Thoracic aorta (tissue), 2 donors: ENCODE measurements around the gene KDM2B. TPM values are rescaled to one million over a fixed set of nuclear protein-coding genes. Genes with fewer than 3 reads are reported as not detected.

ENCODE experiments used
- ATAC-seq: fragments of 150-250 bp; one replicate; pipeline ENCODE4 v1.8.0; 2017; ENCODE audit warnings: low read depth; ENCODE audit not compliant: insufficient number of reproducible peaks, low FRiP score
- DNase-seq: peaks from one replicate; pipeline ENCODE4 v3.0.0-alpha.2; 2020; ENCODE audit warnings: low spot score
- H3K27ac ChIP-seq, 2 donors: fragments of 200-600 bp; sonication (generic); 1 replicate in 1 of 2; 2 replicates in 1 of 2; pipeline ENCODE4 v1.5.1; 2016; ENCODE audit warnings: mild to moderate bottlenecking in 2 of 2, moderate library complexity in 2 of 2
- H3K27me3 ChIP-seq: fragments of 200-600 bp; sonication (generic); replicated peaks from 2 replicates; pipeline ENCODE4 v1.6.0; 2016; ENCODE audit warnings: mild to moderate bottlenecking; ENCODE audit not compliant: insufficient read depth
- H3K36me3 ChIP-seq: fragments of 200-600 bp; sonication (generic); one replicate; pipeline ENCODE4 v1.5.1; 2016
- H3K4me1 ChIP-seq, 2 donors: fragments of 200-600 bp; sonication (generic); 1 replicate in 1 of 2; 2 replicates in 1 of 2; pipeline versions ENCODE4 v1.5.1 to v1.6.0; 2016; ENCODE audit warnings: low read depth in 2 of 2, mild to moderate bottlenecking in 1 of 2; ENCODE audit not compliant: control insufficient read depth in 1 of 2
- H3K4me3 ChIP-seq: fragments of 200-600 bp; sonication (generic); 2 replicates; pipeline ENCODE4 v1.5.1; 2016; ENCODE audit warnings: mild to moderate bottlenecking
- H3K9me3 ChIP-seq: fragments of 200-600 bp; sonication (generic); 2 replicates; pipeline ENCODE4 v1.5.1; 2016
- total RNA-seq, 2 donors: library from RNA; depleted of rRNA; stranded (reverse); fragments of >200 nt; gene quantifications; one replicate each; pipeline versions ENCODE4 v1.1.0 to v1.2.3, GENCODE V29; 2016
- TF ChIP-seq, protein P1 (sequence below): fragments of 200-600 bp; sonication (generic); IDR thresholded peaks from one replicate; pipeline ENCODE4 v1.5.1; 2019; ENCODE audit warnings: antibody characterized with exemption

Gene KDM2B
- total RNA-seq, 2 donors from 2014 or later = 15.0 to 22.5 TPM

DNA sequence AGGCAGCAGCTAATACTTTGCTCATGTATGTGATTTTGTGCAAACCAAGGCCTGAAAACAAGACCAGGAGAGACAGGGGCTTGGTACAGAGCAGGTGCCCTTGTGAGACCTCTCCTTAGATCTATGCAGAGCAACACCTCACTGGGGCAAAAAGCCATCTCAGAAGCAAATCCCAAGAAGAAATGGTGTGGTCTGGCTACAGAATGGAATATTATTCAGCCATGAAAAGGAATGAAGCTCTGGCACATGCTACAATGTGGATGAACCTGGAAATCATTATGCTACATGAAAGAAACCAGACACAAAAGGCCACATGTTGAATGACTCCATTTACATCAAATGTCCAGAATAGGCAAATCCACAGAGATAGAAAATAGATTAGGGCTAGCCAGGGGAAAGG is 61.6 kb downstream of the KDM2B start:
- Histone ChIP-seq H3K9me3 (no peaks in the 10 kb centered on the region), H3K4me3 (no peak overlapping the region), H3K27ac (no peak overlapping the region), H3K4me1 (no peaks in the 10 kb centered on the region), H3K27me3 (no peaks in the 10 kb centered on the region), H3K36me3 (peaks cover 6% of the 10 kb centered on the region)
- TF ChIP-seq, protein P1, sequence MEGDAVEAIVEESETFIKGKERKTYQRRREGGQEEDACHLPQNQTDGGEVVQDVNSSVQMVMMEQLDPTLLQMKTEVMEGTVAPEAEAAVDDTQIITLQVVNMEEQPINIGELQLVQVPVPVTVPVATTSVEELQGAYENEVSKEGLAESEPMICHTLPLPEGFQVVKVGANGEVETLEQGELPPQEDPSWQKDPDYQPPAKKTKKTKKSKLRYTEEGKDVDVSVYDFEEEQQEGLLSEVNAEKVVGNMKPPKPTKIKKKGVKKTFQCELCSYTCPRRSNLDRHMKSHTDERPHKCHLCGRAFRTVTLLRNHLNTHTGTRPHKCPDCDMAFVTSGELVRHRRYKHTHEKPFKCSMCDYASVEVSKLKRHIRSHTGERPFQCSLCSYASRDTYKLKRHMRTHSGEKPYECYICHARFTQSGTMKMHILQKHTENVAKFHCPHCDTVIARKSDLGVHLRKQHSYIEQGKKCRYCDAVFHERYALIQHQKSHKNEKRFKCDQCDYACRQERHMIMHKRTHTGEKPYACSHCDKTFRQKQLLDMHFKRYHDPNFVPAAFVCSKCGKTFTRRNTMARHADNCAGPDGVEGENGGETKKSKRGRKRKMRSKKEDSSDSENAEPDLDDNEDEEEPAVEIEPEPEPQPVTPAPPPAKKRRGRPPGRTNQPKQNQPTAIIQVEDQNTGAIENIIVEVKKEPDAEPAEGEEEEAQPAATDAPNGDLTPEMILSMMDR = no peak
- DNase-seq (no peak), ATAC-seq (no peak)

DNA sequence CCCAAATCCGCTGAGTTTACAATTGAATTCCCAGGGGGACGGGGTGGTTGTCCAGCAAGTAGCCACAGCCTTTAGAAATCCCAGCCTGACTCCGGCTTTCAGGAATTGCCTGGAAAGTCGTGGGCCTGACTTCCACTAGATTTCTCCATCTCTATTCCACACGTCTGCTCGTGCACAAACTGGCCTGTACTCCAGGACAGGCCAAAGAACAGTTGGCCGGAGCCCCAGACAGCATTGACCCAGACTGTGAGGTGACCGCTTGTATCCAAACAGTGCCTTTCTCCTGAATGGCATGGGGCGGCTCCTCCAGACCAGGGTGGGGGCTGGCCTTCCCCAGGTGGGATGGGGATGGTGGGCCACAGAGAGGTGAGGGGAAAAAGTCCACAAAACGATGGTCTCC is 62.2 kb downstream of the KDM2B start:
- H3K27ac ChIP-seq = no peak overlapping the region

DNA sequence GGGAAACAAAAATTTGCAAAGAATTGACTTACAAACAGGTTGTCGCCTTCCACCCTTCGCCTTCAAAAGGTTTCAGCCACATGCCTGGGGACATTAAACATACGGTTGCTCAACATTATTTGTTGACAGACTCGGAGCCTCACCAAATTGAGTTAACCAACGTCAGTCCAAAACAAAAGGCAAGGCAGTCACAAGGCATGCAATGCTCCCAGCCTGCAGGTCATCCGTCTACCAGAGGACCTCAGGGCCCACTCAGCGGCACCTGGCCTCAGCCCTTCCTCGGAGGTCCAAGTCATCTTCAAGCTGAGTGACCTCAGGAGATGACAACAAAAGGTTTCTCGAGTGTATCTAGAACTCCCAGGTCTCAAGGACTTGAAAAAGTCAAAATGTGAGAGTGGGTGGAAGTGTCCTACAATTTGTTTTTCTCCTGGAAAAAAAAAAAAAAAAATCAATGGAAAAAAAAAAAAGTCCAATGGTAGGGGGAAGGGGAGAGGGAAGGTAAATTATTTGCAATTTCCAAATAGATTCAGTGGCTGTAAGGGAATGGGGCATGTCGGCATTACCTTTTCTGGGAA is 64.3 kb downstream of the KDM2B start:
- DNase-seq (no peak), ATAC-seq (no peak)
- peaks cover 6% of the 10 kb centered on the region for H3K36me3 ChIP-seq
- H3K9me3 ChIP-seq = no peaks in the 10 kb centered on the region
- TF ChIP-seq, protein P1 = no peak
- no peak overlapping the region for H3K27ac ChIP-seq
- no peaks in the 10 kb centered on the region for H3K27me3 ChIP-seq
- no peaks in the 10 kb centered on the region for H3K4me1 ChIP-seq
- no peak overlapping the region for H3K4me3 ChIP-seq

More for the DNA sequence above, 62.2 kb downstream of the KDM2B start:
- H3K36me3 ChIP-seq = peaks cover 6% of the 10 kb centered on the region
- DNase-seq = no peak
- TF ChIP-seq, protein P1 = no peak
- no peaks in the 10 kb centered on the region for H3K9me3 ChIP-seq
- H3K4me3 ChIP-seq = no peak overlapping the region
- no peak for ATAC-seq
- no peaks in the 10 kb centered on the region for H3K27me3 ChIP-seq
- no peaks in the 10 kb centered on the region for H3K4me1 ChIP-seq

DNA sequence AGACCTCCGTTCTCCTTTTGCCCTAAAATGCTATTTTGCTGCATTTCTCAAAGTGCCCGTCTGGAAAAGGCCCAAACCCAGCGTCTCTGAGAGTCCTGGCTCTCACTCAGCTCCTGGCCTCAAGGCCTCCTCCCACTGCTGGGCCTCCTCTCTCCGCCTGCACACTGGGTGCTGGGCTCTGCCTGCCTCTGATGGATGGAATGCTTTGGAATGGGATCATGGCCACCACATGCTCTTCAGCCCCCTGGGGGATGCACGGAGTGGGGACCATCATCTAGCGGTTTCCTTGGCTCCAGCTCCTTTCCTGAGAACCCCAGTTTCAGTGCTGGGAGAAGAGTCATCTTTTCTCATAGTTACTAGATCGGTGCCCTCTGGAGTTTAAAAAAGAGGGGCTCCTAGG is 65.2 kb downstream of the KDM2B start:
- TF ChIP-seq, protein P1 = no peak
- H3K4me3 ChIP-seq = no peak overlapping the region
- no peaks in the 10 kb centered on the region for H3K36me3 ChIP-seq
- no peak overlapping the region for H3K27ac ChIP-seq
- DNase-seq (no peak), ATAC-seq (no peak)
- no peaks in the 10 kb centered on the region for H3K4me1 ChIP-seq
- H3K27me3 ChIP-seq = no peaks in the 10 kb centered on the region
- no peaks in the 10 kb centered on the region for H3K9me3 ChIP-seq

DNA sequence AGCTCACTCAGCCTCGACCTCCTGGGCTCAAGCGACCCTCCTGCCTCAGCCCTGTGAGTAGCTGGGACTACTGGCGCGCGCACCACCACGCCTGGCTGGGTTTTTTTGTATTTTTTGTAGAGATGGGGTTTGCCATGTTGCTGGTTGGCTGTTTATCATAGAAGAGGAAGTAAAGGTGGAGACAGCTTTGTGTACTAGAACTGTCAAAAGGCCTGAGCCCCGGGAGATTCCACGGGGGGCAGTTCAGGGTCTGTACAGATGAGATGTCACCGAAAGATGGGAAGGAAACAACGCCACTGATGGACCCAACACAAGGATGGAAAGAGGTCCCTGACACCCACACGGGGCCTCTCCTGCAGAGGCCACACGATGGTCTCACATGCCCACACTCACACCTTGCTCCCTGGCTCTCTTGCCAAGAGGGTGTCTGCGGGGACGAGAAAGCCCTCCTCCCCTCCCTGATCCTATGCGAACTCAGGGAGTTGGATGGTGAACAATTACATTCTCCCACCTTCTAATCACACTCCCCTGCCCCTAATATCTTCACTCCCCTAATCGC is 66.6 kb downstream of the KDM2B start:
- no peaks in the 10 kb centered on the region for H3K9me3 ChIP-seq
- H3K27ac ChIP-seq = no peak overlapping the region
- DNase-seq = no peak
- H3K36me3 ChIP-seq = no peaks in the 10 kb centered on the region
- no peaks in the 10 kb centered on the region for H3K27me3 ChIP-seq
- H3K4me1 ChIP-seq = no peaks in the 10 kb centered on the region
- no peak overlapping the region for H3K4me3 ChIP-seq
- TF ChIP-seq, protein P1 = no peak
- ATAC-seq = no peak
